ENCODE measurements around the gene MORC3.

MORC3 gene

GRCh38 chr21:36424592-36424991, 104.6 kb downstream of the MORC3 start:
- DNase-seq: no peak

GRCh38 chr21:36425286-36425685, 105.3 kb downstream of the MORC3 start:
- DNase-seq: no peak

Measured in NCI-H69 (cell line).